Stomach (tissue), 9 donors: ENCODE data around the gene TGM1. TPM values are rescaled to one million over a fixed set of nuclear protein-coding genes. Genes with fewer than 3 reads are reported as not detected.

ENCODE experiments used
- DNase-seq, 2 donors: peaks; one replicate each; pipeline versions ENCODE4 v3.0.0 to v3.0.0-alpha.2; 2013 to 2019
- H3K27ac ChIP-seq, 5 donors: fragments of 200-600 bp in 4 of 5; sonication (generic) in 4 of 5; one replicate each; pipeline ENCODE4 v1.5.1; 2013 to 2019; ENCODE audit warnings: mild to moderate bottlenecking in 1 of 5, moderate library complexity in 1 of 5
- H3K27me3 ChIP-seq, 3 donors: fragments of 200-600 bp; sonication (generic); one replicate each; pipeline ENCODE4 v1.5.1; 2017 to 2019; ENCODE audit warnings: mixed run types in 1 of 3
- H3K36me3 ChIP-seq, 4 donors: fragments of 200-600 bp; sonication (generic); 1 replicate in 3 of 4; 2 replicates in 1 of 4; pipeline ENCODE4 v1.5.1; 2016 to 2019
- H3K4me1 ChIP-seq, 4 donors: fragments of 200-600 bp; sonication (generic); one replicate each; pipeline ENCODE4 v1.5.1; 2016 to 2019
- H3K4me3 ChIP-seq, 4 donors: fragments of 200-600 bp; sonication (generic) in 3 of 4; one replicate each; pipeline ENCODE4 v1.5.1; 2016 to 2019; ENCODE audit warnings: mild to moderate bottlenecking in 1 of 4
- H3K9me3 ChIP-seq, 4 donors: fragments of 200-600 bp; sonication (generic); one replicate each; pipeline ENCODE4 v1.5.1; 2016 to 2019
- CTCF ChIP-seq, 7 experiments: fragments of 450-650 bp in 4 of 7; fragments of 200-600 bp in 3 of 7; sonication (generic) in 3 of 7; IDR thresholded peaks; one replicate each; pipeline ENCODE4 v1.5.1; 2016 to 2019; ENCODE audit warnings: antibody characterized with exemption in 7 of 7, control low read depth in 2 of 7, mild to moderate bottlenecking in 1 of 7
- EP300 ChIP-seq: sonication (generic); formaldehyde crosslinking; IDR thresholded peaks from one replicate; pipeline ENCODE4 v1.6.1; 2017; ENCODE audit warnings: antibody characterized with exemption
- POLR2A ChIP-seq, 4 donors: fragments of 450-650 bp; IDR thresholded peaks; one replicate each; pipeline ENCODE4 v1.6.1; 2016; ENCODE audit warnings: antibody characterized with exemption in 4 of 4, control low read depth in 2 of 4, mild to moderate bottlenecking in 1 of 4, moderate library complexity in 1 of 4
- POLR2AphosphoS5 ChIP-seq, 3 donors: sonication (generic); formaldehyde crosslinking; IDR thresholded peaks; one replicate each; pipeline ENCODE4 v1.6.1; 2016; ENCODE audit warnings: antibody characterized with exemption in 3 of 3
- WGBS, 5 donors: extraction: QIAGEN DNeasy Blood & Tissue Kit in 3 of 5; methylation state at CpG; one replicate each; pipeline versions ENCODE4 v1.1.5 to v1.1.7; 2013 to 2018; 5-methylcytosine and 5-hydroxymethylcytosine counted together
- intact Hi-C: fragments of 100-400 bp; cut with DNase I; formaldehyde crosslinking; loops from one replicate; pipeline ENCODE4 v1.15.1; 2023; ENCODE audit warnings: low total_unique reads
- polyA plus RNA-seq, 3 donors: library from polyadenylated mRNA; stranded (reverse); fragments of 200-250 nt; gene quantifications; one replicate each; pipeline ENCODE4 v1.2.3, GENCODE V29; 2013
- total RNA-seq, 5 donors: library from RNA; depleted of rRNA; stranded (reverse); fragments of >200 nt; gene quantifications; one replicate each; pipeline versions ENCODE4 v1.1.0 to v1.2.3, GENCODE V29; 2014 to 2016
- donor health status: healthy with polysubstance abuse.
- donor health status: Bipolar disorder and iron deficiency.
- donor health status: healthy.

Gene TGM1
- total and polyA plus RNA-seq, 8 donors = 1.7 to 131 (median 5.1) TPM

- Histone ChIP-seq H3K36me3 (peaks cover 45 to 65% (median 54%) of the 10 kb centered on the region in 4 donors), H3K4me3 (no peak overlapping the region), H3K4me1 (peaks cover 43 to 62% (median 53%) of the 10 kb centered on the region in 4 donors), H3K27ac (peak overlapping the region; percentile 11 to 88 (median 71)), H3K9me3 (no peaks in the 10 kb centered on the region), H3K27me3 (no peaks in the 10 kb centered on the region)
- whole genome bisulfite sequencing, 5 donors = 70 to 82% (median 76%) methylated on average over 11 of the region's 11 CpGs
- DNase-seq = no peak
- intact Hi-C loops = no loop called here
- no peak for TF ChIP-seq POLR2A (IDR thresholded peaks at IDR 0.05)
- no peak for TF ChIP-seq EP300
- no peak for TF ChIP-seq POLR2AphosphoS5 (IDR thresholded peaks at IDR 0.05)
- TF ChIP-seq CTCF (IDR thresholded peaks at IDR 0.05) = no peak
These were observed 44.2 kb upstream of the TGM1 start for GRCh38 chr14:24307156-24307574.

- no peak overlapping the region for H3K27ac ChIP-seq
- WGBS, 5 donors = 94 to 97% (median 96%) methylated on average over 11 of the region's 11 CpGs
- peaks cover 29 to 58% (median 43%) of the 10 kb centered on the region in 4 donors for H3K4me1 ChIP-seq
- H3K36me3 ChIP-seq = peaks cover 54 to 75% (median 65%) of the 10 kb centered on the region in 4 donors
- H3K4me3 ChIP-seq = no peak overlapping the region
- DNase-seq = no peak
- no peaks in the 10 kb centered on the region for H3K9me3 ChIP-seq
- intact Hi-C loops = no loop called here
- H3K27me3 ChIP-seq = no peaks in the 10 kb centered on the region
- TF ChIP-seq POLR2AphosphoS5 (IDR thresholded peaks at IDR 0.05) (no peak), EP300 (no peak), CTCF (IDR thresholded peaks at IDR 0.05) (no peak)
These were observed 41.0 kb upstream of the TGM1 start for GRCh38 chr14:24304019-24304387.

- TF ChIP-seq POLR2AphosphoS5 (IDR thresholded peaks at IDR 0.05) (no peak), EP300 (no peak), POLR2A (IDR thresholded peaks at IDR 0.05) (no peak), CTCF (IDR thresholded peaks at IDR 0.05) (no peak)
- H3K9me3 ChIP-seq = no peaks in the 10 kb centered on the region
- WGBS, 5 donors = 23 to 26% (median 26%) methylated on average over 16 of the region's 16 CpGs
- intact Hi-C loops = no loop called here
- DNase-seq = no peak
- peak overlapping the region in 4 of 5 donors; percentile 88 to 94 (median 90) for H3K27ac ChIP-seq
- H3K27me3 ChIP-seq = no peaks in the 10 kb centered on the region
- H3K4me1 ChIP-seq = peaks cover 20 to 63% (median 46%) of the 10 kb centered on the region in 4 donors
- H3K36me3 ChIP-seq = peaks cover 47 to 55% (median 54%) of the 10 kb centered on the region in 4 donors
- peak overlapping the region; percentile 78 to 96 (median 89) for H3K4me3 ChIP-seq
These were observed 37.5 kb upstream of the TGM1 start for GRCh38 chr14:24300326-24300980.

- intact Hi-C loops = loop anchor here (10.0 kb wide), 1 partner anchor 55 kb away; the partner anchor contains the start of gene TINF2
- Histone ChIP-seq H3K27ac (peak within 1 kb of the TSS; percentile 88 to 94 (median 91)), H3K4me3 (peak within 1 kb of the TSS; percentile 78 to 96 (median 89)), H3K36me3 (peaks cover 39 to 54% (median 53%) of the 10 kb centered on the region in 4 donors), H3K4me1 (peaks cover 20 to 63% (median 46%) of the 10 kb centered on the region in 4 donors), H3K9me3 (no peaks in the 10 kb centered on the region), H3K27me3 (no peaks in the 10 kb centered on the region)
- TF ChIP-seq POLR2AphosphoS5 (IDR thresholded peaks at IDR 0.05) (peak; percentile 78 to 96 (median 90)), EP300 (peak; percentile 6), POLR2A (IDR thresholded peaks at IDR 0.05) (no peak), CTCF (IDR thresholded peaks at IDR 0.05) (peak in 1 of 7 experiments; percentile 30)
- WGBS, 5 donors = 0 to 1% (median 0%) methylated on average over 60 to 75 of the region's 75 CpGs
- DNase-seq = peak; percentile 96 to 97
These were observed 36.5 kb upstream of the TGM1 start, which contains the start of the genes DHRS1 and NOP9 for GRCh38 chr14:24299255-24300191. Gene DHRS1, minus strand, starts transcription at chr14:24299780. Its CDS starts 674 bp downstream, at chr14:24299106. Gene NOP9, plus strand, starts transcription at chr14:24299850. Its CDS starts 105 bp downstream, at chr14:24299955.
